Measurements from ENCODE around the gene KIF26B.

The KIF26B gene

DNA sequence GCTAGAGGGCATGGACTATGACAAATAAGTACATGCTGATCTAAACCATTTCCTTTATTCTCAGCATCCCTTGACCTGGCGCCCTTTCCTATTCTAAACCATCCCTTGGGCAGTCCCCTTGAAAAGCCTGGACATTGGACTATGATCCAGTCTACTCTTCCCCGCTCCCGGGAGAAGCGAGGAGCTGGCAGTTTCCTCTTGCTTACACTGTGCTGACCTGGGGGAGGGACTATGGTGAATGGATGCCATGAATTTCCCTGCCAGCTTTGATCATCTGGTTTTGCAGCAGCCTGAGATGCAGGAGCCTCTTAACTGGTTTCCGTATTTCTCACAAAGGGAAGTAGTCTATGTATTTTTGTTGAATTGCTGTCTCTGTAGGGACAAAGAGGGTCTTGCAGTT is 121.7 kb downstream of the KIF26B start:
- Histone ChIP-seq H3K27me3 (ENCODE audit: low read depth, low read length) (peaks cover 32% of the 10 kb centered on the region), H3K4me2 (ENCODE audit: low read length) (no peak overlapping the region), H3K9ac (ENCODE audit: low read length) (no peak overlapping the region), H3K36me3 (replicated peaks; ENCODE audit: low read depth, low read length) (no peaks in the 10 kb centered on the region), H3K79me2 (ENCODE audit: low read length) (no peaks in the 10 kb centered on the region), H3K4me1 (ENCODE audit: low read length) (peaks cover 7% of the 10 kb centered on the region), H3K27ac (ENCODE audit: low read length) (no peak overlapping the region), H4K20me1 (ENCODE audit: insufficient read depth, low read length) (no peaks in the 10 kb centered on the region), H2AFZ (ENCODE audit: low read depth, low read length) (no peak overlapping the region), H3K9me3 (ENCODE audit: insufficient read depth, low read length) (no peaks in the 10 kb centered on the region), H3K4me3 (ENCODE audit: low read length) (no peak overlapping the region)
- no peak for TF ChIP-seq EZH2phosphoT487 (IDR thresholded peaks at IDR 0.05; ENCODE audit: low read depth)
- TF ChIP-seq, protein P1, sequence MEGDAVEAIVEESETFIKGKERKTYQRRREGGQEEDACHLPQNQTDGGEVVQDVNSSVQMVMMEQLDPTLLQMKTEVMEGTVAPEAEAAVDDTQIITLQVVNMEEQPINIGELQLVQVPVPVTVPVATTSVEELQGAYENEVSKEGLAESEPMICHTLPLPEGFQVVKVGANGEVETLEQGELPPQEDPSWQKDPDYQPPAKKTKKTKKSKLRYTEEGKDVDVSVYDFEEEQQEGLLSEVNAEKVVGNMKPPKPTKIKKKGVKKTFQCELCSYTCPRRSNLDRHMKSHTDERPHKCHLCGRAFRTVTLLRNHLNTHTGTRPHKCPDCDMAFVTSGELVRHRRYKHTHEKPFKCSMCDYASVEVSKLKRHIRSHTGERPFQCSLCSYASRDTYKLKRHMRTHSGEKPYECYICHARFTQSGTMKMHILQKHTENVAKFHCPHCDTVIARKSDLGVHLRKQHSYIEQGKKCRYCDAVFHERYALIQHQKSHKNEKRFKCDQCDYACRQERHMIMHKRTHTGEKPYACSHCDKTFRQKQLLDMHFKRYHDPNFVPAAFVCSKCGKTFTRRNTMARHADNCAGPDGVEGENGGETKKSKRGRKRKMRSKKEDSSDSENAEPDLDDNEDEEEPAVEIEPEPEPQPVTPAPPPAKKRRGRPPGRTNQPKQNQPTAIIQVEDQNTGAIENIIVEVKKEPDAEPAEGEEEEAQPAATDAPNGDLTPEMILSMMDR (IDR thresholded peaks at IDR 0.05; ENCODE audit: low read depth, low read length) = no peak

DNA sequence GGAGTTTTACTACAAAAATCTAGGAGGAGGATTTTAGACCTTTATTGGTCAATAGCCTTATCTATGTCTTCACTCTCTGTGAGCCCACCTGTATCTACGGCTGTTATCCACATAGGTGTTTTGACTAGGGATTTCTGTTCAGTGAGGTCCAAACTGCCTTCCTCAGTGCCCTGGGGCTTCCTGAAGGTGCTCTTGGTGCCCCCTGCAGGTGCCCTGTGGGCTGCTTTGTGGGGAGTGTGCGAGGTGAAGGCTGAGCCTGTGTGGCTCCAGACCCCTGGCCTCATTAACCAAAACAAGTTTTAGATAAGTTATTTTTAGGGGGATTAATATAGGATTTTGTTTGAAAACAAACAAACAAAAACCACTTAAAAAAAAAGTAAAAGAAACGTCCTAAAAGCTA is 122.5 kb downstream of the KIF26B start:
- Histone ChIP-seq H3K4me1 (ENCODE audit: low read length) (peaks cover 7% of the 10 kb centered on the region), H3K27me3 (ENCODE audit: low read depth, low read length) (peaks cover 26% of the 10 kb centered on the region), H4K20me1 (ENCODE audit: insufficient read depth, low read length) (no peaks in the 10 kb centered on the region), H3K9me3 (ENCODE audit: insufficient read depth, low read length) (no peaks in the 10 kb centered on the region), H3K36me3 (replicated peaks; ENCODE audit: low read depth, low read length) (no peaks in the 10 kb centered on the region), H2AFZ (ENCODE audit: low read depth, low read length) (no peak overlapping the region), H3K27ac (ENCODE audit: low read length) (no peak overlapping the region), H3K9ac (ENCODE audit: low read length) (no peak overlapping the region), H3K4me3 (ENCODE audit: low read length) (no peak overlapping the region), H3K4me2 (ENCODE audit: low read length) (no peak overlapping the region), H3K79me2 (ENCODE audit: low read length) (no peaks in the 10 kb centered on the region)
- no peak for TF ChIP-seq EZH2phosphoT487 (IDR thresholded peaks at IDR 0.05; ENCODE audit: low read depth)
- TF ChIP-seq, protein P1 (IDR thresholded peaks at IDR 0.05; ENCODE audit: low read depth, low read length) = peak; percentile 55

- Histone ChIP-seq H3K9ac (ENCODE audit: low read length) (no peak overlapping the region), H2AFZ (ENCODE audit: low read depth, low read length) (no peak overlapping the region), H3K4me1 (ENCODE audit: low read length) (peaks cover 7% of the 10 kb centered on the region), H3K36me3 (replicated peaks; ENCODE audit: low read depth, low read length) (no peaks in the 10 kb centered on the region), H3K27me3 (ENCODE audit: low read depth, low read length) (peaks cover 22% of the 10 kb centered on the region), H3K79me2 (ENCODE audit: low read length) (no peaks in the 10 kb centered on the region), H3K4me2 (ENCODE audit: low read length) (no peak overlapping the region), H3K4me3 (ENCODE audit: low read length) (no peak overlapping the region), H4K20me1 (ENCODE audit: insufficient read depth, low read length) (no peaks in the 10 kb centered on the region), H3K9me3 (ENCODE audit: insufficient read depth, low read length) (no peaks in the 10 kb centered on the region), H3K27ac (ENCODE audit: low read length) (no peak overlapping the region)
- TF ChIP-seq, protein P1 (IDR thresholded peaks at IDR 0.05; ENCODE audit: low read depth, low read length) = no peak
- no peak for TF ChIP-seq EZH2phosphoT487 (IDR thresholded peaks at IDR 0.05; ENCODE audit: low read depth)
These were observed 124.1 kb downstream of the KIF26B start for GRCh38 chr1:245278846-245279245.

DNA sequence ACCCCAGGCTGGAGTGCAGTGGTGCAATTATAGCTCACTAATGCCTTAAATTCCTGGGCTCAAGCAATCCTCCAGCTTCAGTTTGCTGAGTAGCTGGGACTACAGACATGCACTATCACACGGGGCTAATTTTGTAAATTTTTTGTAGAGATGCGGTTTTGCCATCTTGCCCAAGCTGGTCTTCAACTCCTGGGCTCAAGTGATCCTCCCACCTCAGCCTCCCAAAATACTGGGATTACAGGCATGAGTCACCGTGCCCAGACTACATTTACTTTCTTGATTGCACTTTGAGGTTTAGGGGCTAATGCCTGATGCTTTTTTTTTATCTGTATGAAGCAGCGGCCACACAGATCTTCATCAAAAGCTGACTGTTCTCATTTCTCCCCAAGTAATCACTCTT is 124.6 kb downstream of the KIF26B start:
- H3K9ac ChIP-seq (ENCODE audit: low read length) = no peak overlapping the region
- H3K79me2 ChIP-seq (ENCODE audit: low read length) = no peaks in the 10 kb centered on the region
- peaks cover 7% of the 10 kb centered on the region for H3K4me1 ChIP-seq (ENCODE audit: low read length)
- no peak overlapping the region for H3K4me2 ChIP-seq (ENCODE audit: low read length)
- no peaks in the 10 kb centered on the region for H3K9me3 ChIP-seq (ENCODE audit: insufficient read depth, low read length)
- no peaks in the 10 kb centered on the region for H3K36me3 ChIP-seq (replicated peaks; ENCODE audit: low read depth, low read length)
- no peak for TF ChIP-seq EZH2phosphoT487 (IDR thresholded peaks at IDR 0.05; ENCODE audit: low read depth)
- TF ChIP-seq, protein P1 (IDR thresholded peaks at IDR 0.05; ENCODE audit: low read depth, low read length) = no peak
- H3K27ac ChIP-seq (ENCODE audit: low read length) = no peak overlapping the region
- H4K20me1 ChIP-seq (ENCODE audit: insufficient read depth, low read length) = no peaks in the 10 kb centered on the region
- peaks cover 21% of the 10 kb centered on the region for H3K27me3 ChIP-seq (ENCODE audit: low read depth, low read length)
- no peak overlapping the region for H2AFZ ChIP-seq (ENCODE audit: low read depth, low read length)
- H3K4me3 ChIP-seq (ENCODE audit: low read length) = no peak overlapping the region

Data from OCI-LY3 (cell line).